Sigmoid colon (tissue), 7 donors: Measurements from ENCODE around the gene ZYX. TPM values are rescaled to one million over a fixed set of nuclear protein-coding genes. Genes with fewer than 3 reads are reported as not detected.

Experiments used
- DNase-seq: peaks from one replicate; pipeline ENCODE4 v3.0.0-alpha.2; 2019
- H3K27ac ChIP-seq, 4 donors: fragments of 200-600 bp; sonication (generic); one replicate each; pipeline ENCODE4 v1.5.1; 2016 to 2019; ENCODE audit warnings: mild to moderate bottlenecking in 1 of 4
- H3K27me3 ChIP-seq, 3 donors: fragments of 200-600 bp; sonication (generic); one replicate each; pipeline ENCODE4 v1.5.1; 2019; ENCODE audit warnings: mild to moderate bottlenecking in 1 of 3
- H3K36me3 ChIP-seq, 4 donors: fragments of 200-600 bp; sonication (generic); one replicate each; pipeline ENCODE4 v1.5.1; 2016 to 2019
- H3K4me1 ChIP-seq, 4 donors: fragments of 200-600 bp; sonication (generic); one replicate each; pipeline ENCODE4 v1.5.1; 2017 to 2019
- H3K4me3 ChIP-seq, 4 donors: fragments of 200-600 bp; sonication (generic); one replicate each; pipeline ENCODE4 v1.5.1; 2017 to 2019; ENCODE audit warnings: mild to moderate bottlenecking in 2 of 4, moderate library complexity in 1 of 4
- H3K9me3 ChIP-seq, 4 donors: fragments of 200-600 bp in 3 of 4; sonication (generic) in 3 of 4; one replicate each; pipeline versions ENCODE4 v1.5.1 to v1.6.1; 2013 to 2019
- CTCF ChIP-seq, 4 experiments: fragments of 450-650 bp in 3 of 4; fragments of 200-600 bp in 1 of 4; IDR thresholded peaks; one replicate each; pipeline ENCODE4 v1.5.1; 2016 to 2019; ENCODE audit warnings: antibody characterized with exemption in 4 of 4, mild to moderate bottlenecking in 3 of 4, moderate library complexity in 2 of 4
- EP300 ChIP-seq, 4 donors: sonication (generic); formaldehyde crosslinking; IDR thresholded peaks; one replicate each; pipeline ENCODE4 v1.6.1; 2017; ENCODE audit warnings: antibody characterized with exemption in 4 of 4
- POLR2A ChIP-seq, 2 donors: fragments of 450-650 bp; IDR thresholded peaks; one replicate each; pipeline ENCODE4 v1.6.1; 2016; ENCODE audit warnings: antibody characterized with exemption in 2 of 2, mild to moderate bottlenecking in 2 of 2, moderate library complexity in 2 of 2
- POLR2AphosphoS5 ChIP-seq, 4 donors: sonication (generic); formaldehyde crosslinking; IDR thresholded peaks; one replicate each; pipeline ENCODE4 v1.6.1; 2017; ENCODE audit warnings: antibody characterized with exemption in 4 of 4
- WGBS, 2 donors: extraction: QIAGEN DNeasy Blood & Tissue Kit; methylation state at CpG; one replicate each; pipeline ENCODE4 v1.1.7; 2013; 5-methylcytosine and 5-hydroxymethylcytosine counted together
- intact Hi-C: fragments of 100-400 bp; cut with DNase I; formaldehyde crosslinking; loops from one replicate; pipeline ENCODE4 v1.15.1; 2023
- polyA plus RNA-seq, 3 donors: library from polyadenylated mRNA; stranded (reverse); fragments of 200-250 nt; gene quantifications; one replicate each; pipeline ENCODE4 v1.2.3, GENCODE V29; 2013
- total RNA-seq, 4 donors: library from RNA; depleted of rRNA; stranded (reverse); fragments of >200 nt; gene quantifications; one replicate each; pipeline ENCODE4 v1.1.0, GENCODE V29; 2016
- donor health status: healthy with polysubstance abuse.
- donor health status: Bipolar disorder and iron deficiency.
- donor health status: healthy.

The ZYX gene
- total and polyA plus RNA-seq, 7 donors = 34.4 to 218 (median 82.4) TPM

GRCh38 chr7:143376396-143376795, 4.7 kb upstream of the ZYX start:
- H3K36me3 ChIP-seq = no peaks in the 10 kb centered on the region
- 71 to 74% methylated on average over 5 of the region's 5 CpGs for WGBS, 2 donors
- intact Hi-C loops = no loop called here
- no peaks in the 10 kb centered on the region for H3K27me3 ChIP-seq
- DNase-seq = no peak
- no peaks in the 10 kb centered on the region for H3K9me3 ChIP-seq
- H3K4me1 ChIP-seq = peaks cover 0 to 54% (median 34%) of the 10 kb centered on the region in 4 donors
- TF ChIP-seq POLR2AphosphoS5 (IDR thresholded peaks at IDR 0.05) (peak in 1 of 4 donors; percentile 40), POLR2A (IDR thresholded peaks at IDR 0.05) (no peak)
- peak overlapping the region in 3 of 4 donors; percentile 97 to 100 (median 100) for H3K27ac ChIP-seq
- no peak overlapping the region for H3K4me3 ChIP-seq

GRCh38 chr7:143379611-143380259, 1.4 kb upstream of the ZYX start:
- intact Hi-C loops = loop anchor here (5.0 to 10.0 kb wide), 5 partner anchors 38 to 525 kb away; partner anchors contain the start of genes CASP2, EPHB6, GSTK1 and TCAF1
- DNase-seq = no peak
- H3K9me3 ChIP-seq = no peaks in the 10 kb centered on the region
- H3K27ac ChIP-seq = peak overlapping the region; percentile 97 to 100 (median 100)
- H3K4me3 ChIP-seq = peak overlapping the region; percentile 82 to 100 (median 91)
- TF ChIP-seq CTCF (IDR thresholded peaks at IDR 0.05) (no peak), EP300 (IDR thresholded peaks at IDR 0.05) (no peak), POLR2AphosphoS5 (IDR thresholded peaks at IDR 0.05) (no peak), POLR2A (IDR thresholded peaks at IDR 0.05) (no peak)
- H3K27me3 ChIP-seq = no peaks in the 10 kb centered on the region
- WGBS, 2 donors = 16 to 27% methylated on average over 15 of the region's 15 CpGs
- H3K36me3 ChIP-seq = peaks cover 0 to 15% (median 4%) of the 10 kb centered on the region in 4 donors
- peaks cover 0 to 71% (median 60%) of the 10 kb centered on the region in 4 donors for H3K4me1 ChIP-seq

GRCh38 chr7:143380260-143380645, 892 bp upstream of the ZYX start:
- peaks cover 0 to 76% (median 65%) of the 10 kb centered on the region in 4 donors for H3K4me1 ChIP-seq
- intact Hi-C loops = loop anchor here (5.0 to 10.0 kb wide), 5 partner anchors 37 to 525 kb away; partner anchors contain the start of genes CASP2, EPHB6, GSTK1 and TCAF1

DNA sequence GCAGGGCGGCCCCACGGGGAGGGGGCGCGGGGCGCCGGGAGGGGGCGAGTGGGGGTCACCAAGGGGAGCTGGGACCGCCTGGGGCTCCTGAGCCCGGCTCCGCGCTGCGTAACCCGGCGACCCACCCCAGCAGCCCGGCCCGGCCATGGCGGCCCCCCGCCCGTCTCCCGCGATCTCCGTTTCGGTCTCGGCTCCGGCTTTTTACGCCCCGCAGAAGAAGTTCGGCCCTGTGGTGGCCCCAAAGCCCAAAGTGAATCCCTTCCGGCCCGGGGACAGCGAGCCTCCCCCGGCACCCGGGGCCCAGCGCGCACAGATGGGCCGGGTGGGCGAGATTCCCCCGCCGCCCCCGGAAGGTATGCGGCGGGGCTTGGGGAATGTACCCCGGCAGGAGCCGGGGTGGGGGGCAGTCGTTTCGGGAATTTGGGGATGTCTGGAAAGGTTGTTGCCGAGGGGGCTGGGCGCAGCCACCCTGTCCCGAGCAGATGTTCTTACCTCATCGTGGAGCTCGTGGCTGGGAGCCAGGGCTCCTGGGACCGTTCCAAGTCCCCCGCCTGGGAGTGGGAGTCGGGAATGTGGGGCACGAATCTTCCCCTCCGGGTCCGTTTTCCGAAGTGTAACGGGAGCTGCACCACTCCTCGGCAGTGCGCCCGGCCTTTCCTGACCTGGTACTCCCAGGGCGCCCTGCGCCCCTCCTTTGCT, 431 bp downstream of the ZYX start:
- Histone ChIP-seq H3K36me3 (peaks cover 0 to 15% (median 5%) of the 10 kb centered on the region in 4 donors), H3K4me3 (peak overlapping the region; percentile 82 to 100 (median 91)), H3K9me3 (no peaks in the 10 kb centered on the region), H3K4me1 (peaks cover 0 to 79% (median 73%) of the 10 kb centered on the region in 4 donors), H3K27ac (peak overlapping the region; percentile 97 to 100 (median 100)), H3K27me3 (no peaks in the 10 kb centered on the region)
- no peak for TF ChIP-seq POLR2A (IDR thresholded peaks at IDR 0.05)
- TF ChIP-seq EP300 (IDR thresholded peaks at IDR 0.05) = peak in 1 of 4 donors; percentile 9
- TF ChIP-seq POLR2AphosphoS5 (IDR thresholded peaks at IDR 0.05) = peak in 3 of 4 donors; percentile 24 to 54 (median 53)
- TF ChIP-seq CTCF (IDR thresholded peaks at IDR 0.05) = no peak
- WGBS, 2 donors = 2 to 3% methylated on average over 64 of the region's 64 CpGs
- intact Hi-C loops = loop anchor here (5.0 to 10.0 kb wide), 5 partner anchors 36 to 527 kb away; partner anchors contain the start of genes CASP2, EPHB6, GSTK1 and TCAF1
- peak; percentile 92 for DNase-seq

More at GRCh38 chr7:143380260-143380645, 892 bp upstream of the ZYX start:
- Histone ChIP-seq H3K36me3 (peaks cover 0 to 15% (median 4%) of the 10 kb centered on the region in 4 donors), H3K9me3 (no peaks in the 10 kb centered on the region), H3K27me3 (no peaks in the 10 kb centered on the region), H3K27ac (peak overlapping the region; percentile 97 to 100 (median 100)), H3K4me3 (peak overlapping the region; percentile 82 to 100 (median 91))
- TF ChIP-seq POLR2AphosphoS5 (IDR thresholded peaks at IDR 0.05) (no peak), EP300 (IDR thresholded peaks at IDR 0.05) (no peak), CTCF (IDR thresholded peaks at IDR 0.05) (peak; percentile 83 to 90 (median 86))
- WGBS, 2 donors = 0% methylated on average over 35 of the region's 35 CpGs
- peak; percentile 94 for DNase-seq
